ENCODE data around the gene HERC4. TPM values are rescaled to one million over a fixed set of nuclear protein-coding genes. Genes with fewer than 3 reads are reported as not detected.

Gene HERC4
- total RNA-seq, 1 donor from 2014 or later, result 15.0 TPM

- H3K4me1 ChIP-seq, result no peaks in the 10 kb centered on the region
- no peak for TF ChIP-seq CTCF (IDR thresholded peaks at IDR 0.05)
- H3K27ac ChIP-seq, result no peak overlapping the region
- H3K27me3 ChIP-seq, result no peaks in the 10 kb centered on the region
- no peaks in the 10 kb centered on the region for H3K9me3 ChIP-seq
- intact Hi-C loops (cut with DNase I), result no loop called here
- no peak for DNase-seq (ENCODE audit: low spot score in 2 of 2)
- H3K36me3 ChIP-seq, result no peaks in the 10 kb centered on the region
- no peak overlapping the region for H3K4me3 ChIP-seq
Observed at GRCh38 chr10:67875340-67876238, 199.5 kb downstream of the HERC4 start.

Other genes starting within 250 kb of the HERC4 start
- gene DNAJC12, start 237.1 kb downstream of the HERC4 start, total RNA-seq, result 3.2 TPM
- gene SIRT1, start 190.6 kb downstream of the HERC4 start, total RNA-seq, result 7.6 TPM
- gene MYPN, start 34.2 kb upstream of the HERC4 start, total RNA-seq, result not detected
- not detected for gene ATOH7, start 156.8 kb upstream of the HERC4 start, total RNA-seq